HepG2 (cell line): ENCODE measurements around the gene LRFN2. TPM values are rescaled to one million over a fixed set of nuclear protein-coding genes. Genes with fewer than 3 reads are reported as not detected.

Source experiments
- ETV5 ChIP-seq: IDR thresholded peaks from 2 replicates; pipeline ENCODE4 v1.6.1; 2018; ENCODE audit warnings: missing biosample characterization, missing genetic modification reagents, inconsistent platforms, borderline replicate concordance
- GFI1 ChIP-seq: sonication (generic); formaldehyde crosslinking; IDR thresholded peaks from 2 replicates; pipeline ENCODE4 v1.5.0; 2020; ENCODE audit warnings: missing genetic modification reagents, mild to moderate bottlenecking, borderline replicate concordance
- SYNCRIP ChIP-seq: fragments of 200-400 bp; formaldehyde crosslinking; IDR thresholded peaks from 2 replicates; pipeline ENCODE4 v1.6.1; 2018; ENCODE audit warnings: mild to moderate bottlenecking, low read depth, low read length; ENCODE audit not compliant: insufficient read depth
- ZNF263 ChIP-seq: sonication (generic); formaldehyde crosslinking; IDR thresholded peaks from 2 replicates; pipeline ENCODE4 v1.4.0; 2020; ENCODE audit warnings: missing genetic modification reagents
- polyA plus RNA-seq, 8 experiments: library from polyadenylated mRNA; depleted of rRNA in 3 of 8; stranded (reverse) in 7 of 8; unstranded in 1 of 8; fragments of >200 nt; fragmentation: Illumina TruSeq in 4 of 8; extraction: Trizol in 4 of 8; gene quantifications; 2 replicates each; pipeline versions ENCODE4 v1.2.1 to v1.2.3, GENCODE V29; 2011 to 2016; ENCODE audit warnings: low read depth in 4 of 8, missing spikeins in 1 of 8, mixed read lengths in 1 of 8; ENCODE audit not compliant: insufficient read depth in 1 of 8
- total RNA-seq, 5 experiments: library from RNA; depleted of rRNA; stranded (reverse); fragments of >200 nt; fragmentation: Illumina TruSeq; extraction: Trizol; gene quantifications; 2 replicates each; pipeline ENCODE4 v1.2.3, GENCODE V29; 2016; ENCODE audit warnings: low read depth in 1 of 5
- TF ChIP-seq, protein P1 (sequence below): sonication (generic); formaldehyde crosslinking; IDR thresholded peaks from 2 replicates; pipeline ENCODE4 v1.4.0; 2020; ENCODE audit warnings: missing genetic modification reagents, mild to moderate bottlenecking, borderline replicate concordance
- TF ChIP-seq, protein P2 (sequence below): sonication (generic); formaldehyde crosslinking; IDR thresholded peaks from 2 replicates; pipeline ENCODE4 v1.4.0; 2020; ENCODE audit warnings: missing genetic modification reagents

The LRFN2 gene
- total and polyA plus RNA-seq, 2 of the 13 experiments (the other 11 are each of a cell fraction or from before 2014, with no cell fraction given): not detected

DNA sequence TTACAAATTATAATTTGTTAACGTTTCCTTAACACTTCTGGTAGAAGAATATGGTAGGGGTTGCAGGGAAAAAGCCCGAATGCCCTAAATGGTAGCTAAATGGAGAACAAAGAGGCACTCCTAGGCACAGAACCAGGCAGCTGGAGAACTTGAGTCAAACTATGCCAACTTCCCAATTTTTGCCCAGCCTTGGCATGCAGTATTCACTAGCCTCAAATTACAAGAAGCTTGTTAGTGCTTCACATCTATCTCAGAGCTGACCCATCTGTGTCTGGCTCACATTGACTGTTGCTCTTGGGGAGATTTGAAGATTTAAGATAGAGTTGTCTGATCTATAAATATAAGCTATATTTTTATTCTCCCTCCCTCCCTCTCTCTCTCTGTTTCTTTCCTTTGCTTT lies 19.4 kb upstream of the LRFN2 start (continued):
- TF ChIP-seq, protein P1, sequence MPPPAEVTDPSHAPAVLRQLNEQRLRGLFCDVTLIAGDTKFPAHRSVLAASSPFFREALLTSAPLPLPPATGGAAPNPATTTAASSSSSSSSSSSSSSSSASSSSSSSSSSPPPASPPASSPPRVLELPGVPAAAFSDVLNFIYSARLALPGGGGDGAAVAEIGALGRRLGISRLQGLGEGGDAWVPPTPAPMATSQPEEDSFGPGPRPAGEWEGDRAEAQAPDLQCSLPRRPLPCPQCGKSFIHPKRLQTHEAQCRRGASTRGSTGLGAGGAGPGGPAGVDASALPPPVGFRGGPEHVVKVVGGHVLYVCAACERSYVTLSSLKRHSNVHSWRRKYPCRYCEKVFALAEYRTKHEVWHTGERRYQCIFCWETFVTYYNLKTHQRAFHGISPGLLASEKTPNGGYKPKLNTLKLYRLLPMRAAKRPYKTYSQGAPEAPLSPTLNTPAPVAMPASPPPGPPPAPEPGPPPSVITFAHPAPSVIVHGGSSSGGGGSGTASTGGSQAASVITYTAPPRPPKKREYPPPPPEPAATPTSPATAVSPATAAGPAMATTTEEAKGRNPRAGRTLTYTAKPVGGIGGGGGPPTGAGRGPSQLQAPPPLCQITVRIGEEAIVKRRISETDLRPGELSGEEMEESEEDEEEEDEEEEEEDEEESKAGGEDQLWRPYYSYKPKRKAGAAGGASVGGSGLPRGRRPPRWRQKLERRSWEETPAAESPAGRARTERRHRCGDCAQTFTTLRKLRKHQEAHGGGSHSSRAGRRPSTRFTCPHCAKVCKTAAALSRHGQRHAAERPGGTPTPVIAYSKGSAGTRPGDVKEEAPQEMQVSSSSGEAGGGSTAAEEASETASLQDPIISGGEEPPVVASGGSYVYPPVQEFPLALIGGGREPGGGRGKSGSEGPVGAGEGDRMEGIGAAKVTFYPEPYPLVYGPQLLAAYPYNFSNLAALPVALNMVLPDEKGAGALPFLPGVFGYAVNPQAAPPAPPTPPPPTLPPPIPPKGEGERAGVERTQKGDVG (CRISPR knock-in tag): no peak
- no peak for TF ChIP-seq GFI1
- TF ChIP-seq ETV5 (CRISPR knock-in tag): no peak
- no peak for TF ChIP-seq ZNF263
- TF ChIP-seq, protein P2, sequence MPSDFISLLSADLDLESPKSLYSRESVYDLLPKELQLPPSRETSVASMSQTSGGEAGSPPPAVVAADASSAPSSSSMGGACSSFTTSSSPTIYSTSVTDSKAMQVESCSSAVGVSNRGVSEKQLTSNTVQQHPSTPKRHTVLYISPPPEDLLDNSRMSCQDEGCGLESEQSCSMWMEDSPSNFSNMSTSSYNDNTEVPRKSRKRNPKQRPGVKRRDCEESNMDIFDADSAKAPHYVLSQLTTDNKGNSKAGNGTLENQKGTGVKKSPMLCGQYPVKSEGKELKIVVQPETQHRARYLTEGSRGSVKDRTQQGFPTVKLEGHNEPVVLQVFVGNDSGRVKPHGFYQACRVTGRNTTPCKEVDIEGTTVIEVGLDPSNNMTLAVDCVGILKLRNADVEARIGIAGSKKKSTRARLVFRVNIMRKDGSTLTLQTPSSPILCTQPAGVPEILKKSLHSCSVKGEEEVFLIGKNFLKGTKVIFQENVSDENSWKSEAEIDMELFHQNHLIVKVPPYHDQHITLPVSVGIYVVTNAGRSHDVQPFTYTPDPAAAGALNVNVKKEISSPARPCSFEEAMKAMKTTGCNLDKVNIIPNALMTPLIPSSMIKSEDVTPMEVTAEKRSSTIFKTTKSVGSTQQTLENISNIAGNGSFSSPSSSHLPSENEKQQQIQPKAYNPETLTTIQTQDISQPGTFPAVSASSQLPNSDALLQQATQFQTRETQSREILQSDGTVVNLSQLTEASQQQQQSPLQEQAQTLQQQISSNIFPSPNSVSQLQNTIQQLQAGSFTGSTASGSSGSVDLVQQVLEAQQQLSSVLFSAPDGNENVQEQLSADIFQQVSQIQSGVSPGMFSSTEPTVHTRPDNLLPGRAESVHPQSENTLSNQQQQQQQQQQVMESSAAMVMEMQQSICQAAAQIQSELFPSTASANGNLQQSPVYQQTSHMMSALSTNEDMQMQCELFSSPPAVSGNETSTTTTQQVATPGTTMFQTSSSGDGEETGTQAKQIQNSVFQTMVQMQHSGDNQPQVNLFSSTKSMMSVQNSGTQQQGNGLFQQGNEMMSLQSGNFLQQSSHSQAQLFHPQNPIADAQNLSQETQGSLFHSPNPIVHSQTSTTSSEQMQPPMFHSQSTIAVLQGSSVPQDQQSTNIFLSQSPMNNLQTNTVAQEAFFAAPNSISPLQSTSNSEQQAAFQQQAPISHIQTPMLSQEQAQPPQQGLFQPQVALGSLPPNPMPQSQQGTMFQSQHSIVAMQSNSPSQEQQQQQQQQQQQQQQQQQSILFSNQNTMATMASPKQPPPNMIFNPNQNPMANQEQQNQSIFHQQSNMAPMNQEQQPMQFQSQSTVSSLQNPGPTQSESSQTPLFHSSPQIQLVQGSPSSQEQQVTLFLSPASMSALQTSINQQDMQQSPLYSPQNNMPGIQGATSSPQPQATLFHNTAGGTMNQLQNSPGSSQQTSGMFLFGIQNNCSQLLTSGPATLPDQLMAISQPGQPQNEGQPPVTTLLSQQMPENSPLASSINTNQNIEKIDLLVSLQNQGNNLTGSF (CRISPR knock-in tag): no peak
- no peak for TF ChIP-seq SYNCRIP
